Islet of Langerhans (tissue), 1 donor: ENCODE results near the gene GRIK5.
A peak's percentile ranks its signal among the peaks of the same experiment; 100 is the strongest.

Experiments
- FAIRE-seq: peaks from one replicate; lab custom pipeline; 2011; peaks lifted over from hg19 to GRCh38; lab: Jason Lieb, UNC

Gene GRIK5

GRCh38 chr19:42076380-42076944, 6.5 kb upstream of the GRIK5 start:
- no peak for FAIRE-seq

DNA sequence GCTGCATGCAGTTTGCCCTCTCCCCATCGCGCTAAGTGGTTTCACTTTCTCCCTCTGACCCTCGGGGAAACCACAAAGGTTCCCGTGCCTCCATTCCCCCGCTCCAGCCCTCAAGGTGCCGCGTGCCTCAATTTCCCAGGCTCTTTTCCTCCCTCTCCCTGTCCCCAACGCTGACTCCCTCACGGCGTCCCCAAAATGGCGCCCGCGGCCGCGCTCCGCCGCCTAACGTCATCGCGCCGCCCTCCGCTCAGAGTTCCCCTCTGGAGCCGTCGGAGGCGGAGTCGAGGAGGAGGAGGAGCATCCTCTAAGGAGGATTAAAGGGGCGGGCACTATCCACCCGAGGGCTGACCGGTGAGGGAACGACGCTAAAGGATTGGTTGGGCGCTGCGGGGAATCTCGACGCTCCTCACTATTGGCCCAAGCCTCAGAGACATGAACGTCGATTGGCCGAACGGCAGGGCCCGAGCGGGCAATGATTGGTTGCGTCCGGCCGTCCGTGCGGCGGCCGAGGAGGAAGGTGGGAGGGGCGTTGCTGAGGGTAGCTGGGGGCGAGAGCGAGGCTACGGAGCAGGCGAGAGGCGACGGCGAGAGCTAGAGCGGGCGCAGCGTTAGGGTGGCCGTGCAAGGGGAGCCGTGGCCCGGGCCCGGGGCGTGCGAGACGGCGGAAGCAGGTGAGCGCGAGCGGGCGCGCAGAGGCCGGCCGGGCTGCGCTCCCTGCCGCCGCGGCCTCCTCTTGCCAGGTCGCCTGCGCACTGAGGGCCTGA, 5.8 kb upstream of the GRIK5 start, which contains the start of gene ZNF574:
TSS of gene ZNF574 (plus strand) at position 551 of the 764 bp plus-strand sequence. CDS start 2,441 bp downstream, outside the sequence.
- FAIRE-seq = peak; percentile 94

- FAIRE-seq = no peak
Observed at GRCh38 chr19:42075364-42075615, 5.3 kb upstream of the GRIK5 start.

DNA sequence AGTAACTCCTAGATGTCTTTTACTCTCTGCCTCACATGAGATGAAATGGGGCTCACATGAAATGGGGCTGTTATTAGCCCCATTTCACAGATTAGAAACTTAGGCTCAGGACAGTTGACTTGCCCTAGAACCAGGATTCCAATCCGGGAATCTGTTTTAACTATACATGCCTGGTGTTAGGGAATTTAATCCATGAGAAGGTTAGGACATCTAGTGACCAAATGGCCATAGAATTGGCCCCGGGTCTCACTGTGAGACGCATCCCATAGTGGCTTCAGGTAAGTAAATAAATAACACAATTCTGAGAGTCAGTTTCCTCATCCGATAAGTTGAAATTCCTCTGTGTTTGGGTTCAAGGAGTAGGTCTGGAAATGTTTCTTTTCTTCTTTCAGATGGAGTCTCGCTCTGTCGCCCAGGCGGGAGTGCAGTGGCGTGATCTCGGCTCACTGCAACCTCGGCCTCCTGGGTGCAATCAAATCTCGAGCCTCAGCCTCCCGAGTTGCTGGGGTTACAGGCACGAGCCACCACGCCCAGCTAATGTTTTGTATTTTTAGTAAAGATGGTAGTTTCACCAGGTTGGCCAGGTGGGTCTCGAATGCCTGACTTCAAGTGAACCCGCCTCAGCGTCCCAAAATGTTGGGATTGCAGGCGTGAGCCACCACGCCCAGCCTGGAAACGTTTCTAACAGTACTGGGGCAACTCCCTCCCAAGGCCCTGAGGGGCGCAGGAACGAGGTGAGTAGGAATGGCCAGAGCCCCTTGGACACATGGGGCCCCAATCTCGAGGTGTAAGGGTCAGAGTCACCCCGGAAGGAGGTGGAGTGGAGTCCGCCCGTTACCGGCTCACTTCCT, 4.7 kb upstream of the GRIK5 start:
- FAIRE-seq = no peak

DNA sequence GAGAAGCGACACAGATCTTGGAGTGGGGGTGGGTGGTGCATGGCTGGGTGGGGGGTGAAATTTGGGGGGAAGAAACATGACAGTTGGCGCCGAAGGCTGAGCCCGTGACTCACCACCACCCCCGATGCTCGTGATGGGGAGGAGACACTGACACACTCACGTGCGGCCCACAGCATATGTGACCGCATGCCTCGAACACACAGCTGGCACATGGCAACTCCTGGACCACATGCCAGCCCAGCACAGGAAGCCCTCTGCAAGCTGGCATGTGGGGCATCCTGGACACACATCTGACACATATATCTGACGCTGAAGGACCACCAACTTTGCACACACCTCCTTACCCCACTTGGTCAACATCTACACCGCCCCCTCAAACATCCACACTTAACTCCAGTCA, 1.2 kb upstream of the GRIK5 start:
- FAIRE-seq = no peak

DNA sequence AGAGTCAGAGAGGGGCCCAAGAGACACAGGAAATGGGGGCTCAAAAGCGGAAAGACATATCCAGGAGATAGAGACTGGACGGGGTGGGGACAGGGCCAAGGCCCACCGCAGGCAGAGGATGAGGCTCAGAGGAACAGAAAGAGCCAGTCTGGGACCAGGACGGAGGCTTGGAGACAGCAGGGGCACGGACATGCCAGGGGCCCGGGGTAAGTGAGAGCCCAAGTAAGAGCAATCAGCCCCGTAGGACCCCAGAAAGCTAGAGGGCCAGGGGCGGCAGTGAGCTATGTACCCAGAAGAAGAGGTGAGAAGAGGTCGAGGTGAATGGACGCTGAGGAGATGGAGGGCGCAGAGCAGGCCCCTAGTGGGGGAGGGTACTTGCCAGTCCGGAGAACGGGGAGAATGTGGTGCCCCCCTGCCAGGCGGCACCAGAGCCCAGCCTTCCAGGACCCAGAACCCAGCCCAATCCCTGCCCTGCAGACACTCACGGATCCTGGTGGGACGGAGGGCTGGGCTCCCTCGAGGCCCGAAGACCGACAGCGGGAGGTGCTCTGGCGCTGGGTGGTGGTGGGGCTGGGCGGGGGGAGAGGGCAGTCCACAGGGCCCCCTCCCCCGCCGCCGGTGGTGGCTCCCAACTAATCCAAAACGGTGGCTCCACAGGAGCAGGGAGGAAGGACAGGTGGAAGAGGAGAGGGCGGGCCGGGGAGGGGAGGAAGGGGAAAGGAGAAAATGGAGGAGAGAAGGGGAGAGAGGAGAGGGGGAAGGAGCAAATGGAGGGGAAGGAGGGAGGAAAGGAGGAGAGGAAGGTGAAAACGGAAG, 1.0 kb downstream of the GRIK5 start:
- no peak for FAIRE-seq

DNA sequence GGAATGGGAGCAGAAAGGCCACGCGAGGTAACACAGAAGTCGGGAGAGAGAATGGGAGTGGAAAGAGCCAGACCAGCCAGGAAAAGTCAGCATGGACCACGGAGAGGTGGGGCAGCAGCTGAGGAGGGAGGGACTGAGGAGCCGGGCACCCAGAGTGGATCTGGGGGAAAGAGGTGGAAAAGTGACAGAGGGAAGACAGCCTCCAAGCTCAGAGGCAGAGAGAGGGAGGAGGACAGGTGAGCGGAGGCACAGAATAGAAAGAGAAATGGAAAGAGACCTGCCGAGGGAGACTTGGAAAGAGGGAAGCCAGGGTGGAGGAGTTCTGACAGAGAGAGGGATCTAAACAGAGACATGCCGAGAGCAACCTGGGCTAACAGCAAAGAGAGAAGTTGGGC, 1.6 kb downstream of the GRIK5 start:
- no peak for FAIRE-seq

GRCh38 chr19:42067315-42067888, 2.6 kb downstream of the GRIK5 start:
- FAIRE-seq = no peak

DNA sequence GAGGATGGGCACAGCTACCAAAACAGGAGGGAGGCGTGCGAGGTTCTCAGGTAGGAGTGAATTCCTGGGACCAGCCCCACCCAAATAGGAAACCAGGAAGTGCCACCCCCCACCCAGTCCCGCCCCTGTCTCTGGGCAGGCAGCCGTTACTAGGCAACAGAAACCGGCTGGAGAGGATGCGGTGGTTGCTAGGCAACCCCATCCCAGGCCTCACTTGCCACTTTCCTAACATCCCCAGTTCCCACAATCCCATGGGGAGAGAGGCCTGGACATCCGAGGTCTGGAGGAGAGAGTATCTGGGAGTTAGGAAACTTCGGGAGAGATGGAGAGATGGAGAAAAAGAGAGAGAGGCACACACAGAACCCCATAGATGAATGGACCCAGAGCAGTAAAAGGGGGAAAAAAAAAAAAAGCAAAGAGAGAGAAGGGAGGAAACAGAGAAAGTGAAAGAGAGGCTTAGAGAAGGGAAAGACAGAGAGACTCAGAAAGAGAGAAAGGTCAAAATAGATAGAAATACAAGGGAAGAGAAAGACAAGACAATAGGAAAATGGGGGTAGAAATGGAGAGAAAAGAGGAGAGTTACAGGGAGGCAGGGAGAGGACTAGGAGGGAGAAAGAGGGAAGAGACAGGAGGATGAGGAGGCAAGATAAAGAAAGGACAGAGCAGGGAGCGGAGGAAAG, 3.8 kb downstream of the GRIK5 start:
- no peak for FAIRE-seq

DNA sequence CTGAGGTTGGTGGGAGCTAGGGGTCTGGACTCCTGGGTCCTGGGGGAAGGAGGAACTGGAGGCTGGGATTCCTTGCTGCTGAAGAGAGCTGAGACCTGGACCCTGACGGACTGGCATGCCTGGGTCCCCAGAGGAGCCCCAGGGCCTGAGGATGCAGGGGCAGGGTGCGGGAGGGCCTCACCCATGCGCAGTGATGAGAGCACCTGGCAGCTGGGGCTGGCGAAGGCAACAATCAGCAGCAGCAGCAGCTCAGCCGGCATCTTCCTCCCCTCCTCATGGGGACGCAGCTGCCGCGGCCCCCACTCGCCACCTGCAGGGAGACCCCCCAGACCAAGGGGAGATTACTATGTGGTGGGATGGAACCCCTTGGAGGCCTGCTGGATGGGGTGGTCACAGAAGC, 4.5 kb downstream of the GRIK5 start:
- no peak for FAIRE-seq

GRCh38 chr19:42065051-42065450, 5.0 kb downstream of the GRIK5 start:
- no peak for FAIRE-seq

DNA sequence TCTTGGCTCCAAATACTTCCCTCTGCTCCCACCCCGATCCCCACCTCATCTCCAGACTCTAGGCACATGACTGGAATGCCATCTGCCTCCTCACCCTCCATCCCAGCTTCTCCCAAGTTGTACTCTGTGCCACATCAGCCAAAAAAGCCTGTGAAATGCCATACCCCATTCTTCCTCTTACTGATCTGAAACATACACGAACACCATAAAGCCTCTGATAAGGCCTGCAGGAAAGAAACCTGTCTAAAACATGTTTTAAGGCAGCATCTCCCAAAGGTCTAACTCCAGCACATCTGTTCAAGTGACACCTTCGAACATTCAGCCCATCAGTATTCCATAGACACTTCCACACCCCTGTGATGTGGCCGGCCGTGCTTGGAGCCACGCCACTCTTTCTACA, 5.6 kb downstream of the GRIK5 start:
- FAIRE-seq = no peak

DNA sequence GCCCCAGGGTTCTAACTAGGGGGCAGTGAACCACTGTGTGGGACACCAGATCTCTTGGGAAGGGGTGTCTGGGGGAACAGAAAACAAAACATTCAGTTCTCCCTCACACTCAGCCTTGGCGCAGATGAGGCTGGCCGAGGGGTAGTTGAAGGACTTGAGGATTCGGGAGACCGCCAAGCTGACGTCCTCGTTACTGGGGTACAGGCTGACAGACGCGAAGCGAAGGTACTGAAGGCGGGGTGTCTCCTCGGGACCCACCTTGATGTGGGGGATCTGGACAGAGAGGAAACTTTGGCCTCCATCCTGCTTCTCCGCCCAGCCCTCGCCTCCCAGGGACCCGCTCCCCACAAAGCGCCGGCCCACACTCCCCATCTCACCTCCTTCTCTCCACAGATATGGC, 7.6 kb downstream of the GRIK5 start:
- FAIRE-seq = no peak

DNA sequence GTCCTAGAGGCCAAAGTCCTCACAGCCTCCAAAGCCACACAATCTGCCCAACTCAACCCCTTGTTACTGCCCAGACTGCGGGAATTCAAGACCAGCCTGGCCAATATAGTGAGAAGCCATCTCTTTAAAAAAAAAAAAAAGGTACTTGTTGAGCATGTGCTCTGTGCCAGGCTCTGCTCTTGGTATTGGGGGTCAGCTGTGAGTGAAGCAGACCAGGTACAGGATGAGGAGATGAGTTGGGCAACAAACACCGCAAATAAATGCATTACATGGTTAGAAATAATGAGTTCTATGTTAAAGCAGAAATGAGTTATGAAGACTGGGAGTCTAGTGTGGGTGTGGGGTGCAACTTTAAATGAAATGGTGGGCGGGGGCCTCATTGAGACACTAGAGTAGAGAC, 9.9 kb downstream of the GRIK5 start:
- no peak for FAIRE-seq

- FAIRE-seq = no peak
Observed at GRCh38 chr19:42059196-42059595, 10.8 kb downstream of the GRIK5 start.

DNA sequence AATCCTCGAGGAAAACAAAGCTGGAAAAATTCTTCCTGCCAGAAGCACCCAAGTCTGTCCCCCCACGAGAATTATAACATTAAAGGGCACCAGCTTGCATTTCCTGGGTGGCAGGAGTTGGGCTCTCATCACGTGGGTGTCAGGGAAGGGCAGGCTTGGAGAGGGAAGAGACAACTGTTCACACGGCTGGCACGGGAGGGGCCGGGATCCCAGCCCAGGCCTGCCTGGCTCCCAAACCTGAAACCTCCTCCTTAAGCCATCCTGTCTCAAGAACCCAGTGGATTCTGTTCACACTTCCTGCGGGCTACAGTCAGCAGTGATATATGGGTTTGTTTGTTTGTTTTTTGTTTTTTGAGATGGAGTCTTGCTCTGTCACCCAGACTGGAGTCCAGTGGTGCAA, 12.2 kb downstream of the GRIK5 start:
- FAIRE-seq = no peak

DNA sequence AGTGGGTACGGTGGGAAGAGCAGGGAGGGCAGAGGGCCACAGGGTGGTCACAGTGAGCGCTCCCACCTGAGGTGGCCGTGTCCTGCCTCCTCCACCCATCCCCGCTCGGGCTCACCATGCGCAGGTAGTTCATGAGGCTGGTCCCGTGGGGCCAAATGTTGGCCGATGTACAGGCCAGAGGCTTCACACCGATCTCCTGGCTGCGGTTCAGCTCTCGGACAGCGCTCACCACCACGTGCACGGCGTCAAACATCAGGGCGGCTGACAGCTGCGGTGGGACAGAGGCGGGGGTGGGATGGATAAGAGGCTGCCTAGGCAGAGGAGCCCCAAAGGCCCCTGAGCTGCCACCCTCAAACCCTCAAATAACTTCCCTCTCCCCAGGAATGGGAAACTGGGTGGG, 15.8 kb downstream of the GRIK5 start:
- no peak for FAIRE-seq

DNA sequence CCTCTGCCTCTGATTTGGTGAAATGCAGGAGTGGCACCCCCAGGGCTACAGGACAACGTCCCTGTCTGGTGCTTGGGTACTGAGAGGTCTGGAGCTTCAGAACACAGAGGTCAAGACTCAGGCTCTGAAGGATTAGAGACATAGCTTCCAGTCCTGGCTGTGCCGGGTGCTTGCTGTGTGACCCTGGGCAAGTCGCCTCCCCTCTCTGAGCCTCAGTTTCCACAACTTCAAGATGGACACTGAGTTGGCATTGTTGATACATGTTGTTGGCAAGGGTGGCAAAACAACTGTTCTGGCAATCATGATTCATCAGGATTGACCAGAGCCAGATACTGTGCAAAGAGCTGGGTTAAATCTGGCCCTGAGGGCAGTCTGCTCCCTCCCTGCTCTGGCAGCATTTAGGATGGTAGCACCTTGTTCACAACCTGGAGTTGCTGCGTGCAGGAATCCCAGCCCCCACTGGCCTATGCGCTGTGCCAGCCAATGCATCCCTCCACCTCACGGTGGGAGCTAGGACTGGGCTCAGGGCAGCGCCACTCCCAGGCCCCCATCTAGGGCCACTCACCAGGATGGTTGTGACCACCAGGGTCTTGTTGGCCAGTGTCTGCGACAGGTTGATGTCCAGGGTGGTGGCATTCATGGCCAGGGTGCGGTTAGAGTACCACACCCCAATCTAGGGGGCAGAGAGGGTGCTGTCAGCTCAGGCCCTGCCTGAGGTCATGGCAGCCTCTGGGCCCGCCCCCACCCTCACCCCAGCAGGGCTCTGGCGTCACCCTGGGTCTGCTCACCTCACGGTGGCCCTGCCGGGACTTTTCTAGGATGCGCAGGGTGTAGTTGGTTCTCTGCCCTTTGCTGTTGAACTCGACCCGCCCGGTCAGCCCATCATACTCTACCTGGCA, 16.7 kb downstream of the GRIK5 start:
- no peak for FAIRE-seq

DNA sequence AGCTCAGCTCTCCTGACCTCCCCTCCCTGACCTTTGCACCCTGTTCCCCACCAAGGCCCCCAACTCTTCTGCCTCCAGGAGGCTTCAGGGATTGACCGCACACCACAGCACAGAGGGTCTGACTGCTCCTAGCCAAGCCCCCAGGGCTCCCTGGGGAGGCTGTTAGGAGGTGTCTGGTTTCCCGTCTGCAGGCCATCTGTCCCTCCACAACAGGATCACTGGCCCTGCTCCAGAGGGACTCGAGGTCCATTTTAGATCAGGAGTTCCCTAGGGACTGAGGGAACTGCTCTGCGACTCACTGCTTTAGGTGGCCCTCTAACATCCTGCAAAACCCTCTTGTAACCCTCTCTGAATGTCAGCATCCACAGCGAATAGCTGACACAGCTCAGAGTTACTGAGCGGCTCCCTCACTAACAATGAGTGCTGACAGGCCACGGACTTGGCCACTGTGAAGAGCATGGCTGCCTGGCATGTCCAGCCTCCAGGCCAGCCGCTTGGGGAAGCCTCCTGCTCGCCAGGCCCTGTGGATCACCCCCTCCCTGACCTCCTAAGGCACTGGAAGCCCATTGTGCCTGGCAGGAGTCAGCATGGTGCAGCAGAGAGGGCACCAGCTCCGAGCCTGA, 17.7 kb downstream of the GRIK5 start:
- no peak for FAIRE-seq
